DMS53 (cell line): Measurements from ENCODE around the gene METTL25.

Source experiments
- DNase-seq: peaks from one replicate; lab custom pipeline; 2025; lab: John Stamatoyannopoulos, UW

METTL25 gene

GRCh38 chr12:82406651-82407050 lies 48.3 kb downstream of the METTL25 start:
- no peak for DNase-seq

- DNase-seq: no peak
Observed at GRCh38 chr12:82407481-82407880, 49.2 kb downstream of the METTL25 start.

GRCh38 chr12:82408844-82409243 lies 50.5 kb downstream of the METTL25 start:
- peak; percentile 91 for DNase-seq

- DNase-seq: no peak
Observed at GRCh38 chr12:82411546-82412230, 53.4 kb downstream of the METTL25 start.

- peak; percentile 19 for DNase-seq
Observed at GRCh38 chr12:82412246-82412645, 53.9 kb downstream of the METTL25 start.

- DNase-seq: peak; percentile 74
Observed at GRCh38 chr12:82414044-82414443, 55.7 kb downstream of the METTL25 start.

- peak; percentile 16 for DNase-seq
Observed at GRCh38 chr12:82414926-82415325, 56.6 kb downstream of the METTL25 start.

- DNase-seq: no peak
Observed at GRCh38 chr12:82415402-82415801, 57.1 kb downstream of the METTL25 start.

- no peak for DNase-seq
Observed at GRCh38 chr12:82425241-82425640, 66.9 kb downstream of the METTL25 start.

- DNase-seq: no peak
Observed at GRCh38 chr12:82426081-82426480, 67.8 kb downstream of the METTL25 start.

GRCh38 chr12:82426586-82426985 lies 68.3 kb downstream of the METTL25 start:
- no peak for DNase-seq

- DNase-seq: no peak
Observed at GRCh38 chr12:82430541-82431145, 72.3 kb downstream of the METTL25 start.

- no peak for DNase-seq
Observed at GRCh38 chr12:82434392-82434911, 76.1 kb downstream of the METTL25 start.

- peak; percentile 38 for DNase-seq
Observed at GRCh38 chr12:82436354-82436753, 78.0 kb downstream of the METTL25 start.

GRCh38 chr12:82437744-82438143 lies 79.4 kb downstream of the METTL25 start:
- no peak for DNase-seq

- no peak for DNase-seq
Observed at GRCh38 chr12:82438356-82438755, 80.0 kb downstream of the METTL25 start.

- DNase-seq: no peak
Observed at GRCh38 chr12:82440885-82441284, 82.6 kb downstream of the METTL25 start.

- DNase-seq: no peak
Observed at GRCh38 chr12:82448911-82449578, 90.7 kb downstream of the METTL25 start.

- DNase-seq: no peak
Observed at GRCh38 chr12:82456633-82457032, 98.3 kb downstream of the METTL25 start.

GRCh38 chr12:82458101-82458500 lies 99.8 kb downstream of the METTL25 start:
- DNase-seq: no peak

GRCh38 chr12:82461393-82461792 lies 103.1 kb downstream of the METTL25 start:
- peak; percentile 42 for DNase-seq

- peak; percentile 39 for DNase-seq
Observed at GRCh38 chr12:82461836-82462235, 103.5 kb downstream of the METTL25 start.

GRCh38 chr12:82468563-82468962 lies 110.2 kb downstream of the METTL25 start:
- DNase-seq: no peak
